Sigmoid colon (tissue), 7 donors: ENCODE data around the gene WASF3. TPM values are rescaled to one million over a fixed set of nuclear protein-coding genes. Genes with fewer than 3 reads are reported as not detected.

ENCODE experiments used
- DNase-seq: peaks from one replicate; pipeline ENCODE4 v3.0.0-alpha.2; 2019
- H3K27ac ChIP-seq, 4 donors: fragments of 200-600 bp; sonication (generic); one replicate each; pipeline ENCODE4 v1.5.1; 2016 to 2019; ENCODE audit warnings: mild to moderate bottlenecking in 1 of 4
- H3K27me3 ChIP-seq, 3 donors: fragments of 200-600 bp; sonication (generic); one replicate each; pipeline ENCODE4 v1.5.1; 2019; ENCODE audit warnings: mild to moderate bottlenecking in 1 of 3
- H3K36me3 ChIP-seq, 4 donors: fragments of 200-600 bp; sonication (generic); one replicate each; pipeline ENCODE4 v1.5.1; 2016 to 2019
- H3K4me1 ChIP-seq, 4 donors: fragments of 200-600 bp; sonication (generic); one replicate each; pipeline ENCODE4 v1.5.1; 2017 to 2019
- H3K4me3 ChIP-seq, 4 donors: fragments of 200-600 bp; sonication (generic); one replicate each; pipeline ENCODE4 v1.5.1; 2017 to 2019; ENCODE audit warnings: mild to moderate bottlenecking in 2 of 4, moderate library complexity in 1 of 4
- H3K9me3 ChIP-seq, 4 donors: fragments of 200-600 bp in 3 of 4; sonication (generic) in 3 of 4; one replicate each; pipeline versions ENCODE4 v1.5.1 to v1.6.1; 2013 to 2019
- CTCF ChIP-seq, 4 experiments: fragments of 450-650 bp in 3 of 4; fragments of 200-600 bp in 1 of 4; IDR thresholded peaks; one replicate each; pipeline ENCODE4 v1.5.1; 2016 to 2019; ENCODE audit warnings: antibody characterized with exemption in 4 of 4, mild to moderate bottlenecking in 3 of 4, moderate library complexity in 2 of 4
- EP300 ChIP-seq, 4 donors: sonication (generic); formaldehyde crosslinking; IDR thresholded peaks; one replicate each; pipeline ENCODE4 v1.6.1; 2017; ENCODE audit warnings: antibody characterized with exemption in 4 of 4
- POLR2A ChIP-seq, 2 donors: fragments of 450-650 bp; IDR thresholded peaks; one replicate each; pipeline ENCODE4 v1.6.1; 2016; ENCODE audit warnings: antibody characterized with exemption in 2 of 2, mild to moderate bottlenecking in 2 of 2, moderate library complexity in 2 of 2
- POLR2AphosphoS5 ChIP-seq, 4 donors: sonication (generic); formaldehyde crosslinking; IDR thresholded peaks; one replicate each; pipeline ENCODE4 v1.6.1; 2017; ENCODE audit warnings: antibody characterized with exemption in 4 of 4
- WGBS, 2 donors: extraction: QIAGEN DNeasy Blood & Tissue Kit; methylation state at CpG; one replicate each; pipeline ENCODE4 v1.1.7; 2013; 5-methylcytosine and 5-hydroxymethylcytosine counted together
- intact Hi-C: fragments of 100-400 bp; cut with DNase I; formaldehyde crosslinking; loops from one replicate; pipeline ENCODE4 v1.15.1; 2023
- polyA plus RNA-seq, 3 donors: library from polyadenylated mRNA; stranded (reverse); fragments of 200-250 nt; gene quantifications; one replicate each; pipeline ENCODE4 v1.2.3, GENCODE V29; 2013
- total RNA-seq, 4 donors: library from RNA; depleted of rRNA; stranded (reverse); fragments of >200 nt; gene quantifications; one replicate each; pipeline ENCODE4 v1.1.0, GENCODE V29; 2016
- donor health status: healthy with polysubstance abuse.
- donor health status: Bipolar disorder and iron deficiency.
- donor health status: healthy.

WASF3 gene
- total and polyA plus RNA-seq, 7 donors = 0.92 to 17.1 (median 12.4) TPM

GRCh38 chr13:26589226-26589625 lies 31.7 kb downstream of the WASF3 start:
- Histone ChIP-seq H3K4me3 (no peak overlapping the region), H3K9me3 (no peaks in the 10 kb centered on the region), H3K36me3 (no peaks in the 10 kb centered on the region), H3K27me3 (no peaks in the 10 kb centered on the region), H3K27ac (no peak overlapping the region), H3K4me1 (peaks cover 0 to 20% (median 7%) of the 10 kb centered on the region in 4 donors)
- no peak for TF ChIP-seq CTCF (IDR thresholded peaks at IDR 0.05)
- no peak for TF ChIP-seq EP300 (IDR thresholded peaks at IDR 0.05)
- no peak for TF ChIP-seq POLR2AphosphoS5 (IDR thresholded peaks at IDR 0.05)
- TF ChIP-seq POLR2A (IDR thresholded peaks at IDR 0.05) = no peak
- 79 to 84% methylated on average over 1 of the region's 1 CpG for WGBS, 2 donors
- no peak for DNase-seq
- intact Hi-C loops = no loop called here

DNA sequence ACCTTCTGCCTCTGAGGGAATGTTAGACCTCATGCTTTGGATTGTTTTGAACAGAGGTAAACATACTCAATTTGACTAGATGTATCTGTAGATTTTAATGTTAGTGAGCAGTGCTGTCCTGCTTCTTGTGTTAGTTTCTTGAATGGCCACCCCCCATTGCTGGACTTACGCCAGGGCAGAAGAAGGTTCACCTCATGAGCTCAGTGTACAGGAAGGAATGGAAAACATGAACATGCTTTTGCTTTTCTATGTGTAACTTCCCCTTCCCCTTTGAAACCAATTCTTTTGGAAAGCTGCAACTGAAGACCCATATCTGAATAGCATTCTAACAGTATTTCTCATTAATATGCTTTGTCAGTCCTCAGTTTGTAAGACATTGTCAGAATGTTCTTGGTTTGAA lies 32.3 kb downstream of the WASF3 start:
- Histone ChIP-seq H3K27me3 (no peaks in the 10 kb centered on the region), H3K4me1 (peaks cover 0 to 14% (median 7%) of the 10 kb centered on the region in 4 donors), H3K9me3 (no peaks in the 10 kb centered on the region), H3K27ac (no peak overlapping the region), H3K36me3 (no peaks in the 10 kb centered on the region), H3K4me3 (no peak overlapping the region)
- no peak for DNase-seq
- intact Hi-C loops = no loop called here
- WGBS, 2 donors = 45 to 81% methylated on average over 1 of the region's 1 CpG
- no peak for TF ChIP-seq POLR2AphosphoS5 (IDR thresholded peaks at IDR 0.05)
- TF ChIP-seq EP300 (IDR thresholded peaks at IDR 0.05) = no peak
- TF ChIP-seq POLR2A (IDR thresholded peaks at IDR 0.05) = no peak
- no peak for TF ChIP-seq CTCF (IDR thresholded peaks at IDR 0.05)

DNA sequence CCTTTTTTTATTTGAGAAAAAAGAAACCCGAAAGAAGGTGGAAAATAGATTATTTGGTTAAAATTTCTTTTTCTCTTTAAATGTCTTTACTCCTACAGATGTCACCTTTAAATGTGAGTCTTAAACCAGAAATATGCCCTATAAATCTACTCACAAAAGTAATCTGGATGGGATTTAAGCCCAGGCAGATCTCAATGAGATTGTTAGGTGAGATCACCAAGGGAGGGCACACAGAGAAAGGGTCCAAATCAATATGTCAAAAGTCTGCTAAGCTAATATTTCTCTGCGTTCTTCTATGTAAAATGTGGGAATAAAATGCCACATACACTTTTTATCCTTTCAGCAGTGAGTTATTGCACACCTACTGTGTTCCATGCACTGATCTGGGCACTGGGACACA lies 32.9 kb downstream of the WASF3 start:
- TF ChIP-seq POLR2AphosphoS5 (IDR thresholded peaks at IDR 0.05) = no peak
- TF ChIP-seq POLR2A (IDR thresholded peaks at IDR 0.05) = no peak
- TF ChIP-seq CTCF (IDR thresholded peaks at IDR 0.05) = no peak
- TF ChIP-seq EP300 (IDR thresholded peaks at IDR 0.05) = no peak

DNA sequence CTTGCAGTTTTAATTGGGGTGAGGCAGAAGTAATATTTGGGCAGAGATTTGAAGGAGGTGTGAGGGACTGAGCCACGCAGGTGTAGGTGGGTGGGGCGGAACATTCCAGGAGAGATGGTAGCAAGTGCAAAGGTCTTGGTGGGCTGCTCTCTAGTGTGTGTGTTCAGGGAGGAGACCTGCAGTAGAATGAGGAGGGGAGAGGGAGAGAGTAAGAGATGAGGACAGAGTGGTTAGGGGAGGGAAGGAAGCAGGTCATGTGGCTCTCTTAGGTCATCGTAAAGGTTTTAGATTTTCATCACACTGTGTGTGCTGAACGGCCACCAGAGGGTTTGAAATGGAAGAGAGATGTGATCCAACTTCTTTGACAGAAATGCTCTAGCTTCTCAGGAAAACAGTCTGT lies 33.5 kb downstream of the WASF3 start:
- TF ChIP-seq POLR2A (IDR thresholded peaks at IDR 0.05) (no peak), EP300 (IDR thresholded peaks at IDR 0.05) (no peak), CTCF (IDR thresholded peaks at IDR 0.05) (no peak)
- Histone ChIP-seq H3K4me1 (peaks cover 0 to 11% (median 7%) of the 10 kb centered on the region in 4 donors), H3K27ac (no peak overlapping the region), H3K27me3 (no peaks in the 10 kb centered on the region), H3K9me3 (no peaks in the 10 kb centered on the region), H3K36me3 (no peaks in the 10 kb centered on the region), H3K4me3 (no peak overlapping the region)
- 28 to 49% methylated on average over 4 of the region's 4 CpGs for WGBS, 2 donors
- intact Hi-C loops = no loop called here
- no peak for DNase-seq

More for the DNA sequence above, 32.9 kb downstream of the WASF3 start:
- 56 to 83% methylated on average over 2 of the region's 2 CpGs for WGBS, 2 donors
- Histone ChIP-seq H3K9me3 (no peaks in the 10 kb centered on the region), H3K4me1 (peaks cover 0 to 11% (median 7%) of the 10 kb centered on the region in 4 donors), H3K27me3 (no peaks in the 10 kb centered on the region), H3K36me3 (no peaks in the 10 kb centered on the region), H3K4me3 (no peak overlapping the region), H3K27ac (no peak overlapping the region)
- intact Hi-C loops = no loop called here
- DNase-seq = no peak

- no peaks in the 10 kb centered on the region for H3K9me3 ChIP-seq
- no peaks in the 10 kb centered on the region for H3K27me3 ChIP-seq
- WGBS, 2 donors = 77 to 87% methylated on average over 7 of the region's 7 CpGs
- TF ChIP-seq EP300 (IDR thresholded peaks at IDR 0.05) = no peak
- no peak for TF ChIP-seq POLR2AphosphoS5 (IDR thresholded peaks at IDR 0.05)
- no peak for TF ChIP-seq POLR2A (IDR thresholded peaks at IDR 0.05)
- no peak for TF ChIP-seq CTCF (IDR thresholded peaks at IDR 0.05)
- intact Hi-C loops = no loop called here
- no peak overlapping the region for H3K27ac ChIP-seq
- peaks cover 0 to 11% (median 7%) of the 10 kb centered on the region in 4 donors for H3K4me1 ChIP-seq
- no peak for DNase-seq
- no peak overlapping the region for H3K4me3 ChIP-seq
- H3K36me3 ChIP-seq = no peaks in the 10 kb centered on the region
Measured at GRCh38 chr13:26591672-26592071, 34.2 kb downstream of the WASF3 start.
